BLaER1 (cell line): ENCODE measurements around the gene C19orf18.

Source experiments
- H3K27ac ChIP-seq: shearing (Covaris generic); formaldehyde crosslinking; 2 replicates; pipeline ENCODE4 v1.8.1; 2022
- H3K27me3 ChIP-seq: shearing (Covaris generic); formaldehyde crosslinking; 2 replicates; pipeline ENCODE4 v1.8.1; 2022
- H3K36me3 ChIP-seq: shearing (Covaris generic); formaldehyde crosslinking; 2 replicates; pipeline ENCODE4 v1.8.1; 2022
- H3K4me1 ChIP-seq: shearing (Covaris generic); formaldehyde crosslinking; 2 replicates; pipeline ENCODE4 v1.8.1; 2022
- H3K4me2 ChIP-seq: shearing (Covaris generic); formaldehyde crosslinking; 2 replicates; pipeline ENCODE4 v1.8.1; 2022
- H3K4me3 ChIP-seq: shearing (Covaris generic); formaldehyde crosslinking; 2 replicates; pipeline ENCODE4 v1.8.1; 2022
- H3K9ac ChIP-seq: shearing (Covaris generic); formaldehyde crosslinking; 2 replicates; pipeline ENCODE4 v1.8.1; 2022
- H3K9me3 ChIP-seq: shearing (Covaris generic); formaldehyde crosslinking; 2 replicates; pipeline ENCODE4 v1.8.1; 2022
- H4K20me1 ChIP-seq: shearing (Covaris generic); formaldehyde crosslinking; 2 replicates; pipeline ENCODE4 v1.8.1; 2022
- Cebpa-rat ChIP-seq: shearing (Covaris generic); IDR thresholded peaks from 2 replicates; pipeline ENCODE4 v1.8.1; 2022

The C19orf18 gene

DNA sequence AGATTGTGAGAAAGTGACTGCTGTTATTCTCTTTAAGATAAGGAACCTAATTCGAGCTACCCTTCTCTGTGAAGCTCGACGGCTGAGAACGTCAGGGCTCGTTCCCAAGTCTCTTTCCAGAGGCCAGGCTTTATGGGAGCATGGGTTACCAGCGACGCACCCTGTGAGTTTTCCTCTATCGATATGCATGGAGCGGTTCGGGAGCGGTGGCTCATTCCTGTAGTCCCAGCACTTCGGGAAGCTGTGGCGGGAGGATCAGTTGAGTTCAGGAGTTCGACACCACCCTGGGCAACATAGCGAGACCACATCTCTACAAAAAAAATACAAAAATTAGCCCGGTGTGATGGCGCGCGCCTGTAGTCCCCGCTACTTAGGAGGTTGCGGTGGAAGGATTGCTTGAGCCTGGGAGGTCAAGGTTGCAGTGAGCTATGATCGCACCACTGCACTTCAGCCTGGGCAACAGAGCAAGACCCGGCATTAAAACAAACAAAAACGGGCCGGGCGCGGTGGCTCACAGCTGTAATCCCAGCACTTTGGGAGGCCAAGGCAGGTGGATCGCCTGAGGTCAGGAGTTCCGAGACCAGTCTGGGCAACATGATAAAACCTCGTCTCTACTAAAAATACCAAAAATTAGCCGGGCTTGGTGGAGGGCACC is 29.0 kb upstream of the C19orf18 start:
- no peak for TF ChIP-seq Cebpa-rat
- H3K27me3 ChIP-seq: no peaks in the 10 kb centered on the region
- H3K27ac ChIP-seq: peak overlapping the region; percentile 99
- peaks cover 73% of the 10 kb centered on the region for H3K36me3 ChIP-seq
- peaks cover 25% of the 10 kb centered on the region for H3K4me1 ChIP-seq
- H4K20me1 ChIP-seq: 0 out of 2 replicates have a peak, but pooled peaks cover under 1% of the 10 kb centered on the region
- H3K9ac ChIP-seq: peak overlapping the region; percentile 99
- H3K9me3 ChIP-seq: peaks cover 67% of the 10 kb centered on the region
- peak overlapping the region; percentile 90 for H3K4me2 ChIP-seq
- peak overlapping the region; percentile 95 for H3K4me3 ChIP-seq

DNA sequence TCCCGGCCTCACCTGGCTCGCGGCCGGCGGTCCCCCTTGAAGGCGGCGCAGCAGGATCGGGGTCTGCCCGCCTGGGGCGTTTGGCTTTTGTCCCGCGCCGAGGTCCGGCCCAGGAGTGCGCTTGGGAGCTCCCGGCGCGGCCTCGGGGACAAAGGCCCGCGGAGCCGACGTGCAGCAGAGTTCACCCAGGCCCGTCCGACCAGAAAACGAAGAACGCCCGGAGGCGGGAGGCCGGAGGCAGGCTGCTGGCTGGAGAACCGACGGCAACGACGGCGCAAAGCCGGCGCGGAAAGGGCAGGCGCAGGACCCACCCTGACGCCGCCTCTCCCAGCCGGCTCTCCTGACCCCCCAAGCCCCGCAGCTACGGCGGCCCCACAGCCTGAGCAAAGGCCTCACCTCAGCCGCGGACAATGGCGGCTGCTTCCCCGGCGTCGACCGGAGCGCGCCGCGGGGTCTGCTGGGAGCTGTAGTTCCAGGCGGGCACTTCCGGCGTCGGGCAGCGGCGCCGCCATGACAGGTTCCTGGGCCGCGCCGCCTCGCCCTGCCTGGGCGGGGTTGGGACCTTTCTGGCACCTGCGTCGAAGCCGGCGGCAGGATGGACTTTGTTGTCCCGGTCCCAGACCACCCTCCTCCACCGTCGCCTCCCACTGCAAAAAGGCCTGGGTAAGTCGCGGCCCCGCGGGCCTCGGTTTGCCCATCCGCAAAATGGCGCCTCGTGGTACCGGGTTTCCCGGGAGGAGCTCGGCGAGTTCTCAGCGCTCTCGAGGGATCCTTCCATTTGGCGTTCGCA is 28.2 kb upstream of the C19orf18 start, which contains the start of gene ZNF606:
Gene ZNF606 (minus strand): TSS at position 437 of the 790 bp plus-strand sequence. CDS start 1,501 bp downstream, outside the sequence.
- H3K4me1 ChIP-seq: peaks cover 25% of the 10 kb centered on the region
- H4K20me1 ChIP-seq: no peaks in the 10 kb centered on the region
- no peak for TF ChIP-seq Cebpa-rat
- peak within 1 kb of the TSS; percentile 90 for H3K4me2 ChIP-seq
- H3K36me3 ChIP-seq: peaks cover 77% of the 10 kb centered on the region
- H3K27ac ChIP-seq: peak within 1 kb of the TSS; percentile 99
- peak within 1 kb of the TSS; percentile 95 for H3K4me3 ChIP-seq
- H3K27me3 ChIP-seq: no peaks in the 10 kb centered on the region
- peak within 1 kb of the TSS; percentile 99 for H3K9ac ChIP-seq
- H3K9me3 ChIP-seq: peaks cover 73% of the 10 kb centered on the region

DNA sequence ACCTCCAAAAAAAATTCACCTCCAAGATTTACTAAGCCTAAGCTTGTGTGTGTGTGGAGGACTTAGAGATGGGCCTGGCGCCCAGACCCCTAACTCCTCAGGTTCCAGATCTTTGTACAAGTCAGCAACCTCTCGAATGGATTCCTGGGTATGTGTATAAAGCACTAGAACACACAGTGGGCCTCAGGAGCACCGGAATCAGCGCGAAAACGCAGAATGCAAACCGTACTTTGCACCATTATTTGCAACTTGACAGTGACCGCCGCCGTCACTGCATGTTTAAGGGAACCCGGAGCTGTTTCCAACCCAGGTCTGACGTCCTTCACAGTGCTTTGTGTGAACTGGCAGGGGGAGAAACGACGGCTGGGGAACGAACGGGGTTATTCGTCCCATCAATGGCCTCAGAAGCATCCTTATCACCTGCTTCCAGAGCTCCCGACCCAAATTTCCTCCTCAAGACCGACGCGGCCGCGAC is 27.6 kb upstream of the C19orf18 start:
- no peaks in the 10 kb centered on the region for H3K27me3 ChIP-seq
- H3K9ac ChIP-seq: peak overlapping the region; percentile 99
- peaks cover 25% of the 10 kb centered on the region for H3K4me1 ChIP-seq
- peak overlapping the region; percentile 99 for H3K27ac ChIP-seq
- peak overlapping the region; percentile 90 for H3K4me2 ChIP-seq
- H4K20me1 ChIP-seq: no peaks in the 10 kb centered on the region
- H3K9me3 ChIP-seq: peaks cover 79% of the 10 kb centered on the region
- TF ChIP-seq Cebpa-rat: no peak
- H3K4me3 ChIP-seq: peak overlapping the region; percentile 95
- H3K36me3 ChIP-seq: peaks cover 77% of the 10 kb centered on the region

DNA sequence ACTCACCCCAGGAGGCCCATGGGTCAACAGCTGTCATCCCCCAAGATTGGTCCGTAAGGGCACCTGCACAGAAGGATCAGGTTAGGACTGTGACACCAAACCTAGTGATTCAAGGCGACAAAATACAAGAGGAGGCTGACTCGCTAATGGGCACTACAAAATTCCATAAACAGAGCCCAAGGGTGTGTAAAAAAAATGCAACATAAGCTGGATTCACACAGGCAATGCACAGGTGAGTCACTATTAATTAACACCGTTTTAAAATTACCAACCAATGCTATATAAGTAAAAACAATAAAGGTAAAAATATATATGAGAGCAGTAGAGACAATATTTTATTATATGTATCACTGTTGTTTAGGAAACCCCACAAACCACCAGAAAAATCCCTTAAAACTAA is 26.3 kb upstream of the C19orf18 start:
- Histone ChIP-seq H3K27ac (no peak overlapping the region), H3K4me3 (peak overlapping the region; percentile 95), H3K9me3 (peaks cover 83% of the 10 kb centered on the region), H3K9ac (no peak overlapping the region), H3K4me1 (peaks cover 25% of the 10 kb centered on the region), H3K36me3 (peaks cover 77% of the 10 kb centered on the region), H3K27me3 (no peaks in the 10 kb centered on the region), H4K20me1 (no peaks in the 10 kb centered on the region), H3K4me2 (peak overlapping the region; percentile 90)
- TF ChIP-seq Cebpa-rat: no peak

DNA sequence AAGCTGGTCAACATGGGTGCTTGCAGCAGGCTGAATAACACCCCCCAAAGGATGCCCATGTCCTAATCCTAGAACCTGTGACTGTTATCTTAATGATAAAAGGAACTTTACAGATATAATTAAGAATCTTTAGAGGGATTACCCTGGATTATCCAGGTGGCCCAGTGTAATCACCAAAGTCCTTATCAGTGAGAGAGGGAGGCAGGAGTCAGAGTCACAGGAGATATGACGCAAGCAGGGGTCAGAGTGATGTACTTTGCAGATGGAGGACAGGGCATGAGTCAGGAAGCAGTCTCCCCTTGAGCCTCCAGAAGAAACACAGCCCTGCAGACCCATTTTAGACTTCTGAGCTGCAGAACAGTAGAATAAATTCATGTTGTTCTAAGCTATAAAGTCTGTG is 18.5 kb upstream of the C19orf18 start:
- no peak for TF ChIP-seq Cebpa-rat
- peaks cover 100% of the 10 kb centered on the region for H3K36me3 ChIP-seq
- 0 out of 2 replicates have a peak overlapping the region, but pooled peaks have one; percentile 29 for H3K4me3 ChIP-seq
- peaks cover 100% of the 10 kb centered on the region for H3K9me3 ChIP-seq
- no peaks in the 10 kb centered on the region for H3K27me3 ChIP-seq
- no peak overlapping the region for H3K9ac ChIP-seq
- H4K20me1 ChIP-seq: no peaks in the 10 kb centered on the region
- no peak overlapping the region for H3K27ac ChIP-seq
- no peak overlapping the region for H3K4me2 ChIP-seq
- no peaks in the 10 kb centered on the region for H3K4me1 ChIP-seq

GRCh38 chr19:57978586-57979289 is 4.4 kb upstream of the C19orf18 start:
- H3K27me3 ChIP-seq: no peaks in the 10 kb centered on the region
- TF ChIP-seq Cebpa-rat: no peak
- H4K20me1 ChIP-seq: no peaks in the 10 kb centered on the region
- peaks cover 100% of the 10 kb centered on the region for H3K9me3 ChIP-seq
- H3K36me3 ChIP-seq: peaks cover 100% of the 10 kb centered on the region
- H3K27ac ChIP-seq: no peak overlapping the region
- H3K4me1 ChIP-seq: no peaks in the 10 kb centered on the region
- H3K4me2 ChIP-seq: no peak overlapping the region
- no peak overlapping the region for H3K9ac ChIP-seq
- peak overlapping the region; percentile 49 for H3K4me3 ChIP-seq

GRCh38 chr19:57964761-57965160 is 9.6 kb downstream of the C19orf18 start:
- peaks cover 98% of the 10 kb centered on the region for H3K9me3 ChIP-seq
- no peak for TF ChIP-seq Cebpa-rat
- H3K9ac ChIP-seq: no peak overlapping the region
- no peaks in the 10 kb centered on the region for H3K4me1 ChIP-seq
- H3K27ac ChIP-seq: no peak overlapping the region
- H3K4me3 ChIP-seq: no peak overlapping the region
- H3K4me2 ChIP-seq: no peak overlapping the region
- H3K27me3 ChIP-seq: no peaks in the 10 kb centered on the region
- no peaks in the 10 kb centered on the region for H4K20me1 ChIP-seq
- peaks cover 52% of the 10 kb centered on the region for H3K36me3 ChIP-seq

DNA sequence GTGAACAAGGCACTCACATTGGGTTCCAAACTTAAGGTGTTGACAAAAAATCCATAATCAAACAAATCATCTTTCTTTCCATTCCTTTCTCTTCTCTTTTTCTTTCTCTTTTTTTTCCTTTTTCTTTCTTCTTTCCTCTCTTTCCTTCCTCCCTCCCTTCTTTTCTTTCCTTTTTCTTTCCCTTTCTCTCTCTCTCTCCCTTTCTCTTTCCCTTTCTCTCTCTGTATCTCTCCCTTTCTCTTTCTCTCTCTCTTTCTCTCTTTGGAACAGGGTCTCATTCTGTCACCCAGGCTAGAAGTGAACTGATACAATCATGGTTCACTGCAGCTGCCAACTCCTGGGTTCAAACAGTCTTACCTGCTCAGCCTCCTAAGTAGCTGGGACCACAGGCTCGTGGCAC is 12.5 kb downstream of the C19orf18 start:
- H3K4me1 ChIP-seq: no peaks in the 10 kb centered on the region
- H3K4me3 ChIP-seq: no peak overlapping the region
- H3K9me3 ChIP-seq: peaks cover 98% of the 10 kb centered on the region
- H3K4me2 ChIP-seq: no peak overlapping the region
- H3K9ac ChIP-seq: no peak overlapping the region
- no peaks in the 10 kb centered on the region for H4K20me1 ChIP-seq
- no peak for TF ChIP-seq Cebpa-rat
- H3K27ac ChIP-seq: no peak overlapping the region
- H3K36me3 ChIP-seq: peaks cover 41% of the 10 kb centered on the region
- no peaks in the 10 kb centered on the region for H3K27me3 ChIP-seq

DNA sequence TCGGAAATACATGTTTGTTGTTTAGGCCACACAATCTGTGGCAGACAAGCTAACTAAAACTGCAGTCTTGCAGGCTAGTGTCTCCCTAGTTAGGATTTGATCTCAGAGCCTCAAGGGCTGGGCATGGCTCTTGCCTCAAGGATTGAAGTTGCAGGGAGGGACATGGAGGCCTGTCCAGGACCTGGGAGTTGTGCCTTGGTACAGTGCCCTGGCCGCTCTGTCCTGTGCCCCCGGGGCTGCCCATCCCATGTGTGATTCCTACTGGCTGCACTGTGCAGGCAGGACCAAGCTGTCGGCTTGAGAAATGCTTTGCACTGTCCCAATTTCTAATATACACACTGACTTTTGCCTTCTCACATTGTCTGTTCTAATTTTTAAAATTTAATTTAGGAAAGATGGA is 19.3 kb downstream of the C19orf18 start:
- Histone ChIP-seq H3K4me2 (no peak overlapping the region), H3K27me3 (no peaks in the 10 kb centered on the region), H4K20me1 (no peaks in the 10 kb centered on the region), H3K4me3 (no peak overlapping the region), H3K4me1 (no peaks in the 10 kb centered on the region), H3K27ac (no peak overlapping the region), H3K9ac (no peak overlapping the region), H3K36me3 (0 out of 2 replicates have a peak, but pooled peaks cover 15% of the 10 kb centered on the region), H3K9me3 (peaks cover 88% of the 10 kb centered on the region)
- TF ChIP-seq Cebpa-rat: no peak
